Measurements from ENCODE around the gene TM7SF2.

Gene TM7SF2

GRCh38 chr11:65150509-65151299 is 39.0 kb downstream of the TM7SF2 start:
- H3F3A ChIP-seq (ENCODE audit: insufficient read depth, low read length) = no peaks in the 10 kb centered on the region
- H2AFZ ChIP-seq (ENCODE audit: low read length) = no peak overlapping the region
- no peak overlapping the region for H3K4me2 ChIP-seq (ENCODE audit: low read length)
- peaks cover 19% of the 10 kb centered on the region for H3K4me1 ChIP-seq (ENCODE audit: insufficient read depth, low read length, severe bottlenecking)
- H4K20me1 ChIP-seq (ENCODE audit: insufficient read depth, low read length) = no peaks in the 10 kb centered on the region
- peaks cover 10% of the 10 kb centered on the region for H3K9me3 ChIP-seq (ENCODE audit: low read length)
- no peaks in the 10 kb centered on the region for H3K9me2 ChIP-seq (ENCODE audit: low read depth, low read length)
- TF ChIP-seq EZH2 (IDR thresholded peaks at IDR 0.05; ENCODE audit: borderline replicate concordance, low read length) = no peak
- TF ChIP-seq CTCF (IDR thresholded peaks at IDR 0.05; ENCODE audit: low read length) = no peak
- H3K79me2 ChIP-seq (ENCODE audit: insufficient read depth, low read length) = no peaks in the 10 kb centered on the region
- 0 out of 2 replicates have a peak, but pooled peaks cover 5% of the 10 kb centered on the region for H3K27me3 ChIP-seq (ENCODE audit: insufficient read depth, low read length)
- no peak overlapping the region; the same call in 1 of the 2 replicates for H3K9ac ChIP-seq (ENCODE audit: low read length)
- H3K36me3 ChIP-seq (ENCODE audit: insufficient read depth, low read length) = 0 out of 2 replicates have a peak, but pooled peaks cover 4% of the 10 kb centered on the region
- H3K27ac ChIP-seq (ENCODE audit: low read depth, low read length, poor library complexity, severe bottlenecking) = no peak overlapping the region
- no peak overlapping the region for H3K4me3 ChIP-seq (ENCODE audit: low read depth, low read length, poor library complexity, severe bottlenecking)

GRCh38 chr11:65151331-65151899 is 39.7 kb downstream of the TM7SF2 start:
- Histone ChIP-seq H3K4me3 (ENCODE audit: low read depth, low read length, poor library complexity, severe bottlenecking) (no peak overlapping the region), H3K36me3 (ENCODE audit: insufficient read depth, low read length) (0 out of 2 replicates have a peak, but pooled peaks cover 3% of the 10 kb centered on the region), H2AFZ (ENCODE audit: low read length) (no peak overlapping the region), H4K20me1 (ENCODE audit: insufficient read depth, low read length) (no peaks in the 10 kb centered on the region), H3K9ac (ENCODE audit: low read length) (no peak overlapping the region), H3K27ac (ENCODE audit: low read depth, low read length, poor library complexity, severe bottlenecking) (no peak overlapping the region), H3K79me2 (ENCODE audit: insufficient read depth, low read length) (no peaks in the 10 kb centered on the region), H3F3A (ENCODE audit: insufficient read depth, low read length) (no peaks in the 10 kb centered on the region), H3K27me3 (ENCODE audit: insufficient read depth, low read length) (0 out of 2 replicates have a peak, but pooled peaks cover 3% of the 10 kb centered on the region), H3K9me2 (ENCODE audit: low read depth, low read length) (no peaks in the 10 kb centered on the region), H3K4me1 (ENCODE audit: insufficient read depth, low read length, severe bottlenecking) (peaks cover 16% of the 10 kb centered on the region), H3K4me2 (ENCODE audit: low read length) (no peak overlapping the region), H3K9me3 (ENCODE audit: low read length) (peaks cover 9% of the 10 kb centered on the region)
- TF ChIP-seq CTCF (IDR thresholded peaks at IDR 0.05; ENCODE audit: low read length) = no peak
- TF ChIP-seq EZH2 (IDR thresholded peaks at IDR 0.05; ENCODE audit: borderline replicate concordance, low read length) = no peak

GRCh38 chr11:65152122-65152521 is 40.5 kb downstream of the TM7SF2 start:
- no peak overlapping the region for H3K4me2 ChIP-seq (ENCODE audit: low read length)
- H3K9ac ChIP-seq (ENCODE audit: low read length) = no peak overlapping the region
- TF ChIP-seq EZH2 (IDR thresholded peaks at IDR 0.05; ENCODE audit: borderline replicate concordance, low read length) (no peak), CTCF (IDR thresholded peaks at IDR 0.05; ENCODE audit: low read length) (no peak)
- no peaks in the 10 kb centered on the region for H4K20me1 ChIP-seq (ENCODE audit: insufficient read depth, low read length)
- no peaks in the 10 kb centered on the region for H3K79me2 ChIP-seq (ENCODE audit: insufficient read depth, low read length)
- no peaks in the 10 kb centered on the region for H3K36me3 ChIP-seq (ENCODE audit: insufficient read depth, low read length)
- H3K4me3 ChIP-seq (ENCODE audit: low read depth, low read length, poor library complexity, severe bottlenecking) = no peak overlapping the region
- no peak overlapping the region for H3K27ac ChIP-seq (ENCODE audit: low read depth, low read length, poor library complexity, severe bottlenecking)
- H3K27me3 ChIP-seq (ENCODE audit: insufficient read depth, low read length) = no peaks in the 10 kb centered on the region
- H3F3A ChIP-seq (ENCODE audit: insufficient read depth, low read length) = no peaks in the 10 kb centered on the region
- H3K9me2 ChIP-seq (ENCODE audit: low read depth, low read length) = no peaks in the 10 kb centered on the region
- H3K4me1 ChIP-seq (ENCODE audit: insufficient read depth, low read length, severe bottlenecking) = peaks cover 14% of the 10 kb centered on the region
- H2AFZ ChIP-seq (ENCODE audit: low read length) = no peak overlapping the region
- peaks cover 3% of the 10 kb centered on the region for H3K9me3 ChIP-seq (ENCODE audit: low read length)

Data from OCI-LY1 (cell line).